Measurements from ENCODE around the gene BET1L.

The BET1L gene

GRCh38 chr11:227824-228379 is 20.7 kb upstream of the BET1L start:
- no peak for DNase-seq (ENCODE audit: low spot score)

- DNase-seq (ENCODE audit: low spot score): no peak
Observed at GRCh38 chr11:225734-226453, 18.7 kb upstream of the BET1L start.

GRCh38 chr11:224424-224823 is 17.2 kb upstream of the BET1L start:
- no peak for DNase-seq (ENCODE audit: low spot score)

GRCh38 chr11:223884-224283 is 16.7 kb upstream of the BET1L start:
- DNase-seq (ENCODE audit: low spot score): no peak

GRCh38 chr11:223026-223789 is 16.0 kb upstream of the BET1L start:
- DNase-seq (ENCODE audit: low spot score): no peak

GRCh38 chr11:221998-222789 is 15.0 kb upstream of the BET1L start:
- no peak for DNase-seq (ENCODE audit: low spot score)

GRCh38 chr11:221539-221938 is 14.3 kb upstream of the BET1L start:
- DNase-seq (ENCODE audit: low spot score): no peak

- DNase-seq (ENCODE audit: low spot score): peak; percentile 54
Observed at GRCh38 chr11:220641-221215, 13.5 kb upstream of the BET1L start.

GRCh38 chr11:218815-219593 is 11.8 kb upstream of the BET1L start:
- no peak for DNase-seq (ENCODE audit: low spot score)

GRCh38 chr11:217704-218103 is 10.5 kb upstream of the BET1L start:
- no peak for DNase-seq (ENCODE audit: low spot score)

GRCh38 chr11:216081-216974 is 9.1 kb upstream of the BET1L start:
- DNase-seq (ENCODE audit: low spot score): no peak

- no peak for DNase-seq (ENCODE audit: low spot score)
Observed at GRCh38 chr11:215581-216037, 8.4 kb upstream of the BET1L start.

GRCh38 chr11:214083-214482 is 6.9 kb upstream of the BET1L start:
- DNase-seq (ENCODE audit: low spot score): no peak

- DNase-seq (ENCODE audit: low spot score): no peak
Observed at GRCh38 chr11:213111-213510, 5.9 kb upstream of the BET1L start.

- no peak for DNase-seq (ENCODE audit: low spot score)
Observed at GRCh38 chr11:212150-213100, 5.2 kb upstream of the BET1L start.

- DNase-seq (ENCODE audit: low spot score): no peak
Observed at GRCh38 chr11:211741-212140, 4.5 kb upstream of the BET1L start.

GRCh38 chr11:211295-211694 is 4.1 kb upstream of the BET1L start:
- no peak for DNase-seq (ENCODE audit: low spot score)

- DNase-seq (ENCODE audit: low spot score): no peak
Observed at GRCh38 chr11:210803-211180, 3.6 kb upstream of the BET1L start.

All from hematopoietic multipotent progenitor cell treated with erythropoietin and hydrocortisone succinate and interleukin-3 and kit ligand, for 17 days (in vitro differentiated cells).